Measurements from ENCODE around the gene RGS12.

DNA sequence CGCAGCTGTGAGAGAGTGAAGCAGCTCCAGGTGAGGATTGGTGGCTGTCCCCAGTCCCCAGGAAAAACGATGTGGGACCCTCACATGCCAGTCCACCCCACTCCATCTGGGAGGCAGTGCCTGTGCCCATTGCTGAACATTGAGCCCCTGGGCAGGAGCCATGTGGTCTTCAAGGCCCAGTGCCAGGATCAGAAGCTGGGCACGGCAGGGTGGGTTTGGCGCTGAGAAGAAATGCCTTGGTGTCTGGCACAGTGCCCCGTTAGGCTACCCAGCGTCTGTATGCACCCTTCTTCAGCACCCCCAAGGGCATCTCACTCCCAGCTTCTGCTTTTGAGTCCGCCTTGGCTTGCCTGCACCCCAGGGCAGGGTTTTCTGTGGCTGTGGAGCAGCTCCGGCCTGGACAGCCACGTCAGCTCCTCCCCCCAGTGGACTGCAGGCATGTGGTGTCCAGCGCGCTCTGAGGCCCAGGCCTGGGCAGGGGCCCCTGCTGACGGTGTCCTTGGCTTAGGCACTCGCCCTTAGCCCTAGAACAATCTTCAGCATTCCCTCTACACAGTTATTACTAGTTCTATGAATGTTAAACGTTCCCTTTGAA is 28.6 kb downstream of the RGS12 start:
- TF ChIP-seq EZH2 (IDR thresholded peaks at IDR 0.05) (no peak), POLR2AphosphoS5 (IDR thresholded peaks at IDR 0.05; ENCODE audit: borderline replicate concordance, low read depth, low read length) (no peak)

Data from SK-N-MC (cell line).